Stimulated activated CD4-positive, alpha-beta T cell treated with anti-CD3 and anti-CD28 coated beads, TNF-alpha, amount 100 ng/mL, for 24 hours (primary cell): ENCODE data around the gene CHST11.

ENCODE experiments used
- DNase-seq, 3 experiments: peaks; one replicate each; pipeline ENCODE4 v3.0.0-alpha.2; 2020; ENCODE audit warnings: low read depth in 3 of 3

Gene CHST11

GRCh38 chr12:104480826-104481440 lies 24.2 kb downstream of the CHST11 start:
- no peak for DNase-seq

GRCh38 chr12:104482113-104482512 lies 25.4 kb downstream of the CHST11 start:
- DNase-seq = no peak

GRCh38 chr12:104482748-104483147 lies 26.0 kb downstream of the CHST11 start:
- no peak for DNase-seq

- no peak for DNase-seq
These were observed 27.3 kb downstream of the CHST11 start for GRCh38 chr12:104484079-104484478.

GRCh38 chr12:104485651-104486362 lies 29.1 kb downstream of the CHST11 start:
- peak in 2 of 3 experiments; percentile 30 to 41 for DNase-seq

- DNase-seq = no peak
These were observed 29.6 kb downstream of the CHST11 start for GRCh38 chr12:104486363-104486750.

- no peak for DNase-seq
These were observed 30.4 kb downstream of the CHST11 start for GRCh38 chr12:104486943-104487819.

- DNase-seq = no peak
These were observed 31.6 kb downstream of the CHST11 start for GRCh38 chr12:104488374-104488773.

GRCh38 chr12:104490186-104490585 lies 33.4 kb downstream of the CHST11 start:
- DNase-seq = no peak

GRCh38 chr12:104490850-104491249 lies 34.1 kb downstream of the CHST11 start:
- DNase-seq = no peak

GRCh38 chr12:104493496-104493895 lies 36.7 kb downstream of the CHST11 start:
- no peak for DNase-seq

GRCh38 chr12:104494137-104494792 lies 37.5 kb downstream of the CHST11 start:
- peak; percentile 48 to 72 (median 67) for DNase-seq

- no peak for DNase-seq
These were observed 38.0 kb downstream of the CHST11 start for GRCh38 chr12:104494793-104495158.

GRCh38 chr12:104495786-104496185 lies 39.0 kb downstream of the CHST11 start:
- no peak for DNase-seq

GRCh38 chr12:104496336-104496735 lies 39.6 kb downstream of the CHST11 start:
- DNase-seq = no peak

GRCh38 chr12:104498211-104498801 lies 41.6 kb downstream of the CHST11 start:
- DNase-seq = peak in 1 of 3 experiments; percentile 48

GRCh38 chr12:104499668-104500332 lies 43.1 kb downstream of the CHST11 start:
- DNase-seq = no peak

- DNase-seq = no peak
These were observed 44.4 kb downstream of the CHST11 start for GRCh38 chr12:104501115-104501514.

- peak in 1 of 3 experiments; percentile 31 for DNase-seq
These were observed 44.9 kb downstream of the CHST11 start for GRCh38 chr12:104501660-104502059.

- no peak for DNase-seq
These were observed 45.5 kb downstream of the CHST11 start for GRCh38 chr12:104502217-104502616.

- no peak for DNase-seq
These were observed 45.9 kb downstream of the CHST11 start for GRCh38 chr12:104502638-104503037.
